ENCODE data around the gene PXN.

Gene PXN

DNA sequence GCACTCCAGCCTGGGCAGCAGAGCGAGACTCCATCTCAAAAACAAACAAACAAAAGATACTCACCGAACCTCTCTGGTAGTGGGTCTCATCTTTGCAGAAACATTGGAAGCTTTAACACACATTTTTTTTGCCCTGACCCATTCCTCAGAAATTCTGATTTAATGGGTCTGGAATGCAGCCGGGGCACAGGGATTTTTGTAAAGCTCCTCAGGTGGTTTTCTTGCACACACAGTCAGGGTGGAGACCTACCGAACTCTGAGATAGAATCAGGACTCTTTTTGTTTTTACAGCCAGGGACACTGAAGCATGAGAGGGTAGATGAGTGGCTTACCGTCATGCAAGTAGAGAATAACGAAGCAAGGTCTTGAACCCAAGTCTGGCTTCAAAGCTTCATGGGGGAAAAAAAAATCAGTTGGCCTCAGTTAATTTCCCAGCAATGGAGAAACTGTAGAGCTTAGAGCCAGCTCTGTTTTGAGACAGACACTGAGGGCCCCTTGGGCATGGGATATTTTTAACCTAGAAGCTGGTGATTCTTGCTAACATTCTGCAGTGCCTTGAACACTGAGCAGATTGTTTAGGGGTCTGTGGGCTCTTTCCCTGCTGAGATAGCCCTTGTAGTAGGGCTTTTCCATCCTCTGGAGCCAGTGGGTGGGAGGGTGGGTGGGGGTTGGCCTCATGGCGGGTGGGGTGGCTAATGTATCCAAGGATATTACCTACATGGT is 21.4 kb upstream of the PXN start:
- TF ChIP-seq PPARA (CRISPR knock-in tag; IDR thresholded peaks at IDR 0.05; ENCODE audit: borderline replicate concordance) (no peak), ZFP30 (CRISPR knock-in tag; IDR thresholded peaks at IDR 0.05) (no peak), SNAI2 (CRISPR knock-in tag; IDR thresholded peaks at IDR 0.05) (no peak)
- no peak for ATAC-seq

- ATAC-seq, result no peak
- TF ChIP-seq GLIS3 (CRISPR knock-in tag; IDR thresholded peaks at IDR 0.05), result no peak
- TF ChIP-seq CSDC2 (CRISPR knock-in tag; IDR thresholded peaks at IDR 0.05), result no peak
- TF ChIP-seq, protein P1, sequence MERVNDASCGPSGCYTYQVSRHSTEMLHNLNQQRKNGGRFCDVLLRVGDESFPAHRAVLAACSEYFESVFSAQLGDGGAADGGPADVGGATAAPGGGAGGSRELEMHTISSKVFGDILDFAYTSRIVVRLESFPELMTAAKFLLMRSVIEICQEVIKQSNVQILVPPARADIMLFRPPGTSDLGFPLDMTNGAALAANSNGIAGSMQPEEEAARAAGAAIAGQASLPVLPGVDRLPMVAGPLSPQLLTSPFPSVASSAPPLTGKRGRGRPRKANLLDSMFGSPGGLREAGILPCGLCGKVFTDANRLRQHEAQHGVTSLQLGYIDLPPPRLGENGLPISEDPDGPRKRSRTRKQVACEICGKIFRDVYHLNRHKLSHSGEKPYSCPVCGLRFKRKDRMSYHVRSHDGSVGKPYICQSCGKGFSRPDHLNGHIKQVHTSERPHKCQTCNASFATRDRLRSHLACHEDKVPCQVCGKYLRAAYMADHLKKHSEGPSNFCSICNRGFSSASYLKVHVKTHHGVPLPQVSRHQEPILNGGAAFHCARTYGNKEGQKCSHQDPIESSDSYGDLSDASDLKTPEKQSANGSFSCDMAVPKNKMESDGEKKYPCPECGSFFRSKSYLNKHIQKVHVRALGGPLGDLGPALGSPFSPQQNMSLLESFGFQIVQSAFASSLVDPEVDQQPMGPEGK (CRISPR knock-in tag; IDR thresholded peaks at IDR 0.05; ENCODE audit: borderline replicate concordance), result no peak
- no peak for TF ChIP-seq PPARA (CRISPR knock-in tag; IDR thresholded peaks at IDR 0.05; ENCODE audit: borderline replicate concordance)
- no peak for TF ChIP-seq ESRRG (CRISPR knock-in tag; IDR thresholded peaks at IDR 0.05)
- TF ChIP-seq, protein P2, sequence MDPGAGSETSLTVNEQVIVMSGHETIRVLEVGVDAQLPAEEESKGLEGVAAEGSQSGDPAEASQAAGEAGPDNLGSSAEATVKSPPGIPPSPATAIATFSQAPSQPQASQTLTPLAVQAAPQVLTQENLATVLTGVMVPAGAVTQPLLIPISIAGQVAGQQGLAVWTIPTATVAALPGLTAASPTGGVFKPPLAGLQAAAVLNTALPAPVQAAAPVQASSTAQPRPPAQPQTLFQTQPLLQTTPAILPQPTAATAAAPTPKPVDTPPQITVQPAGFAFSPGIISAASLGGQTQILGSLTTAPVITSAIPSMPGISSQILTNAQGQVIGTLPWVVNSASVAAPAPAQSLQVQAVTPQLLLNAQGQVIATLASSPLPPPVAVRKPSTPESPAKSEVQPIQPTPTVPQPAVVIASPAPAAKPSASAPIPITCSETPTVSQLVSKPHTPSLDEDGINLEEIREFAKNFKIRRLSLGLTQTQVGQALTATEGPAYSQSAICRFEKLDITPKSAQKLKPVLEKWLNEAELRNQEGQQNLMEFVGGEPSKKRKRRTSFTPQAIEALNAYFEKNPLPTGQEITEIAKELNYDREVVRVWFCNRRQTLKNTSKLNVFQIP (CRISPR knock-in tag; IDR thresholded peaks at IDR 0.05; ENCODE audit: borderline replicate concordance, low read depth), result no peak
- no peak for TF ChIP-seq RARB (CRISPR knock-in tag; IDR thresholded peaks at IDR 0.05)
- no peak for TF ChIP-seq TOX (CRISPR knock-in tag; IDR thresholded peaks at IDR 0.05; ENCODE audit: borderline replicate concordance)
- no peak for TF ChIP-seq ZC3H10 (CRISPR knock-in tag; IDR thresholded peaks at IDR 0.05)
- no peak for TF ChIP-seq CSRNP3 (CRISPR knock-in tag; IDR thresholded peaks at IDR 0.05)
- no peak for TF ChIP-seq ZFP30 (CRISPR knock-in tag; IDR thresholded peaks at IDR 0.05)
- no peak for TF ChIP-seq ZNF565 (CRISPR knock-in tag; conservative IDR thresholded peaks at IDR 0.05; ENCODE audit: low read depth)
- no peak for TF ChIP-seq ISL1 (CRISPR knock-in tag; IDR thresholded peaks at IDR 0.05)
- TF ChIP-seq BACH2 (CRISPR knock-in tag; IDR thresholded peaks at IDR 0.05; ENCODE audit: borderline replicate concordance), result no peak
These were observed 18.9 kb upstream of the PXN start for GRCh38 chr12:120284381-120284780.

DNA sequence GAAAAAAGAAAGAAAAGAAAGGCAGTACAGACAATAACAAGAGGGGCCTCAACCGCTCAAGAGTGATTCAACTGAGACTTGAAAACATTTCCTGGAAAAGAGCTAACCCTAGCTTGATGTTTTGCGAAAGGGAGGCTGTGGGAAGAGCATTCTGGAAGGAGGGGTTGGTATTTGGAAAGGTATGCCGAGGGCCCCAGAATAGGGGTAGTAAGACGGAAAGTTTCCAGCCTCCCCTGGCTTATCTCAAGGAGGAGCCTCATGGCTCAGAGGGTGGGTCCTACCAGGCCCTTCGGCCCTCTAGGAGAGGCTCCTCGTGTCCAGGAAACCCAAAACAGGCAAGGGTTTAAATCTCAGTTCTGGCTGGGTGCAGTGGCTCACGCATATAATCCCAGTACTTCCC is 17.8 kb upstream of the PXN start:
- no peak for TF ChIP-seq BACH2 (CRISPR knock-in tag; IDR thresholded peaks at IDR 0.05; ENCODE audit: borderline replicate concordance)
- TF ChIP-seq, protein P2 (CRISPR knock-in tag; IDR thresholded peaks at IDR 0.05; ENCODE audit: borderline replicate concordance, low read depth), result no peak
- TF ChIP-seq ARNTL (CRISPR knock-in tag; IDR thresholded peaks at IDR 0.05; ENCODE audit: borderline replicate concordance, low read depth), result no peak
- no peak for TF ChIP-seq ESRRG (CRISPR knock-in tag; IDR thresholded peaks at IDR 0.05)
- TF ChIP-seq CSRNP3 (CRISPR knock-in tag; IDR thresholded peaks at IDR 0.05), result no peak
- no peak for ATAC-seq

DNA sequence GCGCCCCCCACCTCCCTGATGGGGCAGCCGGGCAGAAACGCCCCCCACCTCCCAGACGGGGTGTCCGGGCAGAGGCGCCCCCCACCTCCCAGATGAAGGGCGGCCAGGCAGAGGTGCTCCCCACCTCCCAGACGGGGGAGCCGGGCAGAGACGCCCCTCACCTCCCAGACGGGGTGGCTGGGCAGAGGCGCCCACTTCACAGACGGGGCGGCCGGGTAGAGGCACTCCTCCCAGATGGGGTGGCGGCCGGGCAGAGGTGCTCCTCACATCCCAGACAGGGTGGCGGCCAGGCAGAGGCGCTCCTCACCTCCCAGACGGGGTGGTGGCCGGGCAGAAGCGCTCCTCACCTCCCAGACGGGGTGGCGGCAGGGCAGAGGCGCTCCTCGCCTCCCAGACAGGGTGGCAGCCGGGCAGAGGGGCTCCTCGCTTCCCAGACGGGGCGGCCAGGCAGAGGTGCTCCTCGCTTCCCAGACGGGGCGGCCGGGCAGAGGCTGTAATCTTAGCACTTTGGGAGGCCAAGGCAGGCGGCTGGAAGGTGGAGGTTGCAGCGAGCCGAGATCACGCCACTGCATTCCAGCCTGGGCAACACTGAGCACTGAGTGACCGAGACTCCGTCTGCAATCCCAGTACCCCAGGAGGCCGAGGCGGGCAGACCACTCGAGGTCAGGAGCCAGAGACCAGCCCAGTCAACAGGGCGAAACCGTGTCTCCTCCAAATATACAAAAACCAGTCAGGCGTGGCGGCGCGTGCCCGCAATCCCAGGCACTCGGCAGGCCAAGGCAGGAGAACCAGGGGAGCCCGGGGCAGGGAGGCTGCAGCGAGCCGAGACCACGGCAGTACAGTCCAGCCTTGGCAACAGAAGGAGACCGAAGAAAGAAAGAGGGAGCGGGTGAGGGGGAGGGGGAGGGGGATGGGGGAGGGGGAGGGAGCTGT is 12.9 kb upstream of the PXN start:
- TF ChIP-seq TOX (CRISPR knock-in tag; IDR thresholded peaks at IDR 0.05; ENCODE audit: borderline replicate concordance), result no peak
- no peak for TF ChIP-seq OSR1 (CRISPR knock-in tag; IDR thresholded peaks at IDR 0.05)
- TF ChIP-seq, protein P3, sequence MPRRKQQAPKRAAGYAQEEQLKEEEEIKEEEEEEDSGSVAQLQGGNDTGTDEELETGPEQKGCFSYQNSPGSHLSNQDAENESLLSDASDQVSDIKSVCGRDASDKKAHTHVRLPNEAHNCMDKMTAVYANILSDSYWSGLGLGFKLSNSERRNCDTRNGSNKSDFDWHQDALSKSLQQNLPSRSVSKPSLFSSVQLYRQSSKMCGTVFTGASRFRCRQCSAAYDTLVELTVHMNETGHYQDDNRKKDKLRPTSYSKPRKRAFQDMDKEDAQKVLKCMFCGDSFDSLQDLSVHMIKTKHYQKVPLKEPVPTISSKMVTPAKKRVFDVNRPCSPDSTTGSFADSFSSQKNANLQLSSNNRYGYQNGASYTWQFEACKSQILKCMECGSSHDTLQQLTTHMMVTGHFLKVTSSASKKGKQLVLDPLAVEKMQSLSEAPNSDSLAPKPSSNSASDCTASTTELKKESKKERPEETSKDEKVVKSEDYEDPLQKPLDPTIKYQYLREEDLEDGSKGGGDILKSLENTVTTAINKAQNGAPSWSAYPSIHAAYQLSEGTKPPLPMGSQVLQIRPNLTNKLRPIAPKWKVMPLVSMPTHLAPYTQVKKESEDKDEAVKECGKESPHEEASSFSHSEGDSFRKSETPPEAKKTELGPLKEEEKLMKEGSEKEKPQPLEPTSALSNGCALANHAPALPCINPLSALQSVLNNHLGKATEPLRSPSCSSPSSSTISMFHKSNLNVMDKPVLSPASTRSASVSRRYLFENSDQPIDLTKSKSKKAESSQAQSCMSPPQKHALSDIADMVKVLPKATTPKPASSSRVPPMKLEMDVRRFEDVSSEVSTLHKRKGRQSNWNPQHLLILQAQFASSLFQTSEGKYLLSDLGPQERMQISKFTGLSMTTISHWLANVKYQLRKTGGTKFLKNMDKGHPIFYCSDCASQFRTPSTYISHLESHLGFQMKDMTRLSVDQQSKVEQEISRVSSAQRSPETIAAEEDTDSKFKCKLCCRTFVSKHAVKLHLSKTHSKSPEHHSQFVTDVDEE (CRISPR knock-in tag; IDR thresholded peaks at IDR 0.05), result no peak
- no peak for TF ChIP-seq SNAI2 (CRISPR knock-in tag; IDR thresholded peaks at IDR 0.05)

More for the DNA sequence above, 12.9 kb upstream of the PXN start:
- ATAC-seq, result no peak

All from SK-N-SH treated with all-trans-retinoic acid at 6 μM for 48 hours (cell line).